K562 (cell line): ENCODE data around the gene CEMIP. TPM values are rescaled to one million over a fixed set of nuclear protein-coding genes. Genes with fewer than 3 reads are reported as not detected.
A peak's percentile ranks its signal among the peaks of the same experiment; 100 is the strongest.

Source experiments
- BRCA1 ChIP-seq, 2 experiments: fragments of 450-650 bp in 1 of 2; sonication (generic) in 1 of 2; formaldehyde crosslinking in 1 of 2; IDR thresholded peaks; 2 replicates each; pipeline versions ENCODE4 v1.5.0 to v1.6.1; 2017 to 2020; ENCODE audit warnings: mild to moderate bottlenecking in 1 of 2, missing genetic modification reagents in 1 of 2
- CC2D1A ChIP-seq: fragments of 450-650 bp; IDR thresholded peaks from 2 replicates; pipeline ENCODE4 v1.6.1; 2017; ENCODE audit warnings: mild to moderate bottlenecking
- CCAR2 ChIP-seq: fragments of 200-400 bp; formaldehyde crosslinking; IDR thresholded peaks from 2 replicates; pipeline ENCODE4 v1.6.1; 2017; ENCODE audit warnings: mild to moderate bottlenecking, low read depth, low read length
- CHD2 ChIP-seq: IDR thresholded peaks from 2 replicates; pipeline ENCODE4 v1.6.1; 2011; ENCODE audit warnings: low read depth, low read length
- EGR1 ChIP-seq: fragments of 450-650 bp; conservative IDR thresholded peaks from 2 replicates; pipeline ENCODE4 v1.6.1; 2017; ENCODE audit warnings: mild to moderate bottlenecking
- FOXK2 ChIP-seq, 2 experiments: fragments of 450-650 bp; IDR thresholded peaks in 1 of 2; conservative IDR thresholded peaks in 1 of 2; 2 replicates each; pipeline ENCODE4 v1.6.1; 2016; ENCODE audit warnings: low read depth in 2 of 2, mild to moderate bottlenecking in 1 of 2
- JUNB ChIP-seq: fragments of 450-650 bp; formaldehyde crosslinking; conservative IDR thresholded peaks from 2 replicates; pipeline ENCODE4 v1.4.0; 2020; ENCODE audit warnings: mild to moderate bottlenecking
- SRSF1 ChIP-seq: fragments of 200-400 bp; formaldehyde crosslinking; IDR thresholded peaks from 2 replicates; pipeline ENCODE4 v1.6.1; 2017; ENCODE audit warnings: mild to moderate bottlenecking, low read depth, low read length, moderate library complexity
- ZC3H8 ChIP-seq: fragments of 450-650 bp; IDR thresholded peaks from 2 replicates; pipeline ENCODE4 v1.6.1; 2017
- ZNF134 ChIP-seq: fragments of 250-450 bp; sonication (Bioruptor Pico); conservative IDR thresholded peaks from 2 replicates; pipeline ENCODE4 v1.4.0; 2020
- ZNF263 ChIP-seq: sonication (generic); formaldehyde crosslinking; IDR thresholded peaks from 2 replicates; pipeline ENCODE4 v1.8.0; 2022; ENCODE audit warnings: mild to moderate bottlenecking, missing genetic modification reagents, borderline replicate concordance
- ZNF583 ChIP-seq: fragments of 250-450 bp; sonication (Bioruptor Pico); IDR thresholded peaks from 2 replicates; pipeline ENCODE4 v1.4.0; 2020
- ZNF589 ChIP-seq: fragments of 200-800 bp; sonication (Bioruptor generic); IDR thresholded peaks from 2 replicates; pipeline ENCODE4 v1.6.1; 2016; ENCODE audit warnings: low read depth, missing genetic modification characterization, missing compliant biosample characterization
- polyA plus RNA-seq, 8 experiments: library from polyadenylated mRNA; depleted of rRNA in 4 of 8; stranded (reverse) in 5 of 8; unstranded in 3 of 8; fragments of >200 nt; fragmentation: Nextera tagmentation in 2 of 8; fragmentation: Illumina TruSeq in 1 of 8; extraction: Ambion mirVana in 2 of 8; extraction: Trizol in 1 of 8; gene quantifications; 2 replicates each; pipeline versions ENCODE4 v1.2.1 to v1.2.3, GENCODE V29; 2011 to 2014; ENCODE audit warnings: inconsistent platforms in 1 of 8, missing spikeins in 1 of 8
- total RNA-seq, 7 experiments: library from RNA; depleted of rRNA in 6 of 7; stranded (reverse); fragments of >200 nt in 6 of 7; fragmentation: Illumina TruSeq in 2 of 7; extraction: Trizol in 2 of 7; gene quantifications; 2 replicates each; pipeline versions ENCODE4 v1.2.1 to v1.2.3, GENCODE V29; 2011 to 2021; ENCODE audit warnings: low replicate concordance in 1 of 7
- TF ChIP-seq, protein P1 (sequence below), 2 experiments: fragments of 250-450 bp in 1 of 2; fragments of 450-650 bp in 1 of 2; sonication (Bioruptor Pico) in 1 of 2; IDR thresholded peaks; 2 replicates each; pipeline versions ENCODE4 v1.6.1 to v1.8.0; 2016 to 2021; ENCODE audit warnings: mild to moderate bottlenecking in 2 of 2, moderate library complexity in 2 of 2, missing compliant biosample characterization in 1 of 2, missing genetic modification characterization in 1 of 2
- TF ChIP-seq, protein P2 (sequence below): fragments of 250-450 bp; sonication (Bioruptor Pico); IDR thresholded peaks from 2 replicates; pipeline ENCODE4 v1.8.0; 2021; ENCODE audit warnings: borderline replicate concordance, mild to moderate bottlenecking, moderate library complexity; ENCODE audit not compliant: poor library complexity, severe bottlenecking
- TF ChIP-seq, protein P3 (sequence below): fragments of 450-650 bp; formaldehyde crosslinking; conservative IDR thresholded peaks from 2 replicates; pipeline ENCODE4 v1.4.0; 2022; ENCODE audit warnings: mild to moderate bottlenecking, missing genetic modification characterization
- TF ChIP-seq, protein P4 (sequence below): sonication (generic); formaldehyde crosslinking; IDR thresholded peaks from 2 replicates; pipeline ENCODE4 v1.8.1; 2023; ENCODE audit warnings: mild to moderate bottlenecking, missing genetic modification reagents
- TF ChIP-seq, protein P5 (sequence below): fragments of 250-450 bp; sonication (Bioruptor Pico); IDR thresholded peaks from 2 replicates; pipeline ENCODE4 v1.8.0; 2021; ENCODE audit warnings: moderate library complexity, mild to moderate bottlenecking, inconsistent platforms

CEMIP gene
- total and polyA plus RNA-seq, 9 of the 15 experiments (the other 6 are each of a cell fraction or from before 2014, with no cell fraction given), result 0.33 TPM; not detected in 8

DNA sequence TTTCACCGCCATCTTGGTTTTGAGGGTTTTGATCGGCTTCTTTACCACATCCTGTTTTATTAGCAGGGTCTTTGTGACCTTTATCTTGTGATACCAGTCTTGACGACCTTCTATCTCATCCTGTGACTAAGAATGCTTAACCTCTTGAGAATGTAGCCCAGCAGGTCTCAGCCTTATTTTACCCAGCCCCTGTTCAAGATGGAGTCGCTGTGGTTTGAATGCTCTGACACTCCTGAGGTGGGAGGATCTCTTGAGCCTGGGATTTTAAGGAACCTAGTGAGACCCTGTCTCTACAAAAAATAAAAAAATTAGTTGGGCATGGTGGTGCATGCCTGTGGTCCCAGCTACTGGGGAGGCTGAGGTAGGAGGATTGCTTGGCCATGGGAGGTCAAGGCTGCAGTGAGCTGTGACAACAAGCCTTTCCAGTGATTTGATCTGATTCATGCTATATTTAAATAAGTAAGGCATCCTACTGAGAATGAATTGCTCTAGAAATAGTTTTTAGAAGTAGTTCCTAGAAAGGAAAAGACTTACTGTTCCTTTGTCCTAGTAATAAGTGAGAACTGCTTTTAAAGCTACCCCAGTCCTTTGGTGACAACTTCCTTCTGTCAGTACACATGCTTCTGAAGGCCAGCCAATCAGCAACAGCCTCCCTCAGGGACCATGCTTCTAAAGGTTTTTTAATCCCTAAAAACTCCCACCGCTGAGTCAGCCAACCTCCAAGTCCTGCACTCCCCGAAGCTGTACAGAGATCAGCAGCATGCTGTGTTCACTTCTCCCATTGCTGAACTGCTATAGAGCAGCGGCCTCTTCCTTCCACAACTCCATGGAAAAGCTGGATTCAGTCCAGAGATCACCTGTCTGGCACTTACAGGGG is 9.1 kb upstream of the CEMIP start (continued):
- TF ChIP-seq, protein P1, sequence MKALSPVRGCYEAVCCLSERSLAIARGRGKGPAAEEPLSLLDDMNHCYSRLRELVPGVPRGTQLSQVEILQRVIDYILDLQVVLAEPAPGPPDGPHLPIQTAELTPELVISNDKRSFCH (CRISPR knock-in tag; IDR thresholded peaks at IDR 0.05), result no peak
- TF ChIP-seq, protein P1 (tag; IDR thresholded peaks at IDR 0.05), result no peak
- TF ChIP-seq, protein P2, sequence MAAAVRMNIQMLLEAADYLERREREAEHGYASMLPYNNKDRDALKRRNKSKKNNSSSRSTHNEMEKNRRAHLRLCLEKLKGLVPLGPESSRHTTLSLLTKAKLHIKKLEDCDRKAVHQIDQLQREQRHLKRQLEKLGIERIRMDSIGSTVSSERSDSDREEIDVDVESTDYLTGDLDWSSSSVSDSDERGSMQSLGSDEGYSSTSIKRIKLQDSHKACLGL (CRISPR knock-in tag), result no peak
- TF ChIP-seq ZNF134 (CRISPR knock-in tag), result no peak
- TF ChIP-seq JUNB, result no peak
- no peak for TF ChIP-seq CCAR2
- no peak for TF ChIP-seq BRCA1 (IDR thresholded peaks at IDR 0.05)
- no peak for TF ChIP-seq BRCA1 (CRISPR knock-in tag; IDR thresholded peaks at IDR 0.05)
- no peak for TF ChIP-seq CC2D1A
- TF ChIP-seq FOXK2 (conservative IDR thresholded peaks at IDR 0.05 in 1 of 2, IDR thresholded peaks at IDR 0.05 in 1 of 2; ENCODE audit: low read depth in 2 of 2), result no peak
- no peak for TF ChIP-seq EGR1
- TF ChIP-seq ZNF583, result 0 out of 2 replicates have a peak, but pooled peaks have one; percentile 15
- TF ChIP-seq CHD2, result no peak
- no peak for TF ChIP-seq ZC3H8
- TF ChIP-seq, protein P3, sequence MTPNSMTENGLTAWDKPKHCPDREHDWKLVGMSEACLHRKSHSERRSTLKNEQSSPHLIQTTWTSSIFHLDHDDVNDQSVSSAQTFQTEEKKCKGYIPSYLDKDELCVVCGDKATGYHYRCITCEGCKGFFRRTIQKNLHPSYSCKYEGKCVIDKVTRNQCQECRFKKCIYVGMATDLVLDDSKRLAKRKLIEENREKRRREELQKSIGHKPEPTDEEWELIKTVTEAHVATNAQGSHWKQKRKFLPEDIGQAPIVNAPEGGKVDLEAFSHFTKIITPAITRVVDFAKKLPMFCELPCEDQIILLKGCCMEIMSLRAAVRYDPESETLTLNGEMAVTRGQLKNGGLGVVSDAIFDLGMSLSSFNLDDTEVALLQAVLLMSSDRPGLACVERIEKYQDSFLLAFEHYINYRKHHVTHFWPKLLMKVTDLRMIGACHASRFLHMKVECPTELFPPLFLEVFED (CRISPR knock-in tag), result peak; percentile 90
- TF ChIP-seq ZNF263 (CRISPR knock-in tag), result no peak
- TF ChIP-seq, protein P4, sequence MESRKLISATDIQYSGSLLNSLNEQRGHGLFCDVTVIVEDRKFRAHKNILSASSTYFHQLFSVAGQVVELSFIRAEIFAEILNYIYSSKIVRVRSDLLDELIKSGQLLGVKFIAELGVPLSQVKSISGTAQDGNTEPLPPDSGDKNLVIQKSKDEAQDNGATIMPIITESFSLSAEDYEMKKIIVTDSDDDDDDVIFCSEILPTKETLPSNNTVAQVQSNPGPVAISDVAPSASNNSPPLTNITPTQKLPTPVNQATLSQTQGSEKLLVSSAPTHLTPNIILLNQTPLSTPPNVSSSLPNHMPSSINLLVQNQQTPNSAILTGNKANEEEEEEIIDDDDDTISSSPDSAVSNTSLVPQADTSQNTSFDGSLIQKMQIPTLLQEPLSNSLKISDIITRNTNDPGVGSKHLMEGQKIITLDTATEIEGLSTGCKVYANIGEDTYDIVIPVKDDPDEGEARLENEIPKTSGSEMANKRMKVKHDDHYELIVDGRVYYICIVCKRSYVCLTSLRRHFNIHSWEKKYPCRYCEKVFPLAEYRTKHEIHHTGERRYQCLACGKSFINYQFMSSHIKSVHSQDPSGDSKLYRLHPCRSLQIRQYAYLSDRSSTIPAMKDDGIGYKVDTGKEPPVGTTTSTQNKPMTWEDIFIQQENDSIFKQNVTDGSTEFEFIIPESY, result no peak
- TF ChIP-seq, protein P5, sequence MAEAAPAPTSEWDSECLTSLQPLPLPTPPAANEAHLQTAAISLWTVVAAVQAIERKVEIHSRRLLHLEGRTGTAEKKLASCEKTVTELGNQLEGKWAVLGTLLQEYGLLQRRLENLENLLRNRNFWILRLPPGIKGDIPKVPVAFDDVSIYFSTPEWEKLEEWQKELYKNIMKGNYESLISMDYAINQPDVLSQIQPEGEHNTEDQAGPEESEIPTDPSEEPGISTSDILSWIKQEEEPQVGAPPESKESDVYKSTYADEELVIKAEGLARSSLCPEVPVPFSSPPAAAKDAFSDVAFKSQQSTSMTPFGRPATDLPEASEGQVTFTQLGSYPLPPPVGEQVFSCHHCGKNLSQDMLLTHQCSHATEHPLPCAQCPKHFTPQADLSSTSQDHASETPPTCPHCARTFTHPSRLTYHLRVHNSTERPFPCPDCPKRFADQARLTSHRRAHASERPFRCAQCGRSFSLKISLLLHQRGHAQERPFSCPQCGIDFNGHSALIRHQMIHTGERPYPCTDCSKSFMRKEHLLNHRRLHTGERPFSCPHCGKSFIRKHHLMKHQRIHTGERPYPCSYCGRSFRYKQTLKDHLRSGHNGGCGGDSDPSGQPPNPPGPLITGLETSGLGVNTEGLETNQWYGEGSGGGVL (CRISPR knock-in tag), result no peak
- no peak for TF ChIP-seq SRSF1
- peak; percentile 92 for TF ChIP-seq ZNF589 (CRISPR knock-in tag)
